Sciatic nerve (tissue), 2 donors: Measurements from ENCODE around the gene CELA2A. TPM values are rescaled to one million over a fixed set of nuclear protein-coding genes. Genes with fewer than 3 reads are reported as not detected.
A peak's percentile ranks its signal among the peaks of the same experiment; 100 is the strongest.
"Not testable (repeated sequence)": the region's sequence is repeated elsewhere in the genome, so short reads cannot be mapped to it uniquely, and the experiment has no call there.

ENCODE experiments used
- ATAC-seq: fragments of 200-7000 bp; cut with Tn5 transposase; one replicate; pipeline ENCODE4 v1.9.1; 2020; ENCODE audit warnings: mild to moderate bottlenecking, moderate library complexity
- DNase-seq: peaks from one replicate; pipeline ENCODE4 v3.0.0-alpha.2; 2020; ENCODE audit warnings: low spot score
- intact Hi-C: fragments of 100-400 bp; cut with DNase I; formaldehyde crosslinking; loops from one replicate; pipeline ENCODE4 v1.14.2; 2022
- total RNA-seq: library from RNA; stranded (reverse); fragmentation: NEBNext Ultra II Directional; extraction: Animal tissue kit (Norgen Biotek cat#: 25700); gene quantifications from one replicate; pipeline ENCODE4 v1.2.1, GENCODE V29; 2021
- donor health status: DM: no; HTN: no; CAD: no.
- donor health status: DM: no; HTN: no; CAD: no.

CELA2A gene
- total RNA-seq, 1 donor from 2014 or later = 0.94 TPM

GRCh38 chr1:15482983-15483543, 26.5 kb downstream of the CELA2A start:
- ATAC-seq, DNase-seq, intact Hi-C loops: not testable (repeated sequence)

- DNase-seq = no peak
- intact Hi-C loops = no loop called here
- ATAC-seq = no peak
These were observed 27.4 kb downstream of the CELA2A start for GRCh38 chr1:15483971-15484370.

GRCh38 chr1:15484443-15484842, 27.9 kb downstream of the CELA2A start:
- DNase-seq, ATAC-seq, intact Hi-C loops: not testable (repeated sequence)

- DNase-seq (no peak), ATAC-seq (no peak)
- intact Hi-C loops = no loop called here
These were observed 29.1 kb downstream of the CELA2A start for GRCh38 chr1:15485636-15486035.

- ATAC-seq, intact Hi-C loops, DNase-seq: not testable (repeated sequence)
These were observed 30.5 kb downstream of the CELA2A start for GRCh38 chr1:15486844-15487610.

GRCh38 chr1:15488371-15488770, 31.8 kb downstream of the CELA2A start:
- DNase-seq = no peak
- intact Hi-C loops = no loop called here
- no peak for ATAC-seq

- no peak for DNase-seq
- intact Hi-C loops = no loop called here
- ATAC-seq = no peak
These were observed 32.7 kb downstream of the CELA2A start for GRCh38 chr1:15489052-15489736.

- intact Hi-C loops, ATAC-seq, DNase-seq: not testable (repeated sequence)
These were observed 34.5 kb downstream of the CELA2A start for GRCh38 chr1:15491010-15491409.

GRCh38 chr1:15492596-15492995, 36.1 kb downstream of the CELA2A start:
- ATAC-seq (peak; percentile 20), DNase-seq (no peak)
- intact Hi-C loops = no loop called here

- ATAC-seq (no peak), DNase-seq (no peak)
- intact Hi-C loops = no loop called here
These were observed 37.4 kb downstream of the CELA2A start for GRCh38 chr1:15493869-15494390.

- no peak for DNase-seq
- intact Hi-C loops = no loop called here
- no peak for ATAC-seq
These were observed 43.9 kb downstream of the CELA2A start for GRCh38 chr1:15500184-15501178.

GRCh38 chr1:15501208-15502032, 44.9 kb downstream of the CELA2A start:
- DNase-seq (no peak), ATAC-seq (no peak)
- intact Hi-C loops = no loop called here

- intact Hi-C loops = no loop called here
- DNase-seq (no peak), ATAC-seq (no peak)
These were observed 47.9 kb downstream of the CELA2A start for GRCh38 chr1:15504436-15504835.

GRCh38 chr1:15506831-15507230, 50.3 kb downstream of the CELA2A start:
- intact Hi-C loops = no loop called here
- DNase-seq = no peak
- ATAC-seq = no peak

- DNase-seq = no peak
- intact Hi-C loops = no loop called here
- ATAC-seq = no peak
These were observed 50.7 kb downstream of the CELA2A start for GRCh38 chr1:15507278-15507677.

- peak; percentile 19 for DNase-seq
- intact Hi-C loops = no loop called here
- no peak for ATAC-seq
These were observed 52.4 kb downstream of the CELA2A start for GRCh38 chr1:15508700-15509487.

GRCh38 chr1:15509586-15509985, 53.1 kb downstream of the CELA2A start:
- intact Hi-C loops = no loop called here
- no peak for DNase-seq
- ATAC-seq = no peak
